Gastroesophageal sphincter (tissue), 4 donors: ENCODE data around the gene FLNC. TPM values are rescaled to one million over a fixed set of nuclear protein-coding genes. Genes with fewer than 3 reads are reported as not detected.

Experiments
- ATAC-seq: fragments of 150-250 bp; one replicate; pipeline ENCODE4 v1.9.1; 2016; ENCODE audit warnings: mild to moderate bottlenecking, moderate library complexity
- H3K27ac ChIP-seq, 4 donors: fragments of 200-600 bp; sonication (generic) in 3 of 4; 1 replicate in 3 of 4; 2 replicates in 1 of 4; pipeline ENCODE4 v1.5.1; 2016 to 2019
- H3K27me3 ChIP-seq: fragments of 200-600 bp; sonication (generic); one replicate; pipeline ENCODE4 v1.5.1; 2019
- H3K36me3 ChIP-seq, 2 donors: fragments of 200-600 bp; sonication (generic); one replicate each; pipeline ENCODE4 v1.5.1; 2019; ENCODE audit warnings: control low read depth in 1 of 2
- H3K4me1 ChIP-seq, 3 donors: fragments of 200-600 bp; sonication (generic); 1 replicate in 2 of 3; 2 replicates in 1 of 3; pipeline ENCODE4 v1.5.1; 2016 to 2019; ENCODE audit warnings: control low read depth in 2 of 3
- H3K4me3 ChIP-seq, 2 donors: fragments of 200-600 bp; sonication (generic); one replicate each; pipeline ENCODE4 v1.5.1; 2019; ENCODE audit warnings: mild to moderate bottlenecking in 1 of 2, moderate library complexity in 1 of 2
- H3K9me3 ChIP-seq, 3 donors: fragments of 200-600 bp; sonication (generic); one replicate each; pipeline ENCODE4 v1.5.1; 2017 to 2019; ENCODE audit warnings: control low read depth in 2 of 3
- EP300 ChIP-seq: sonication (generic); formaldehyde crosslinking; IDR thresholded peaks from one replicate; pipeline ENCODE4 v1.6.1; 2017; ENCODE audit warnings: antibody characterized with exemption, mild to moderate bottlenecking
- POLR2A ChIP-seq, 2 donors: fragments of 450-650 bp; IDR thresholded peaks; one replicate each; pipeline ENCODE4 v1.6.1; 2017; ENCODE audit warnings: antibody characterized with exemption in 2 of 2, mild to moderate bottlenecking in 2 of 2, moderate library complexity in 1 of 2
- POLR2AphosphoS5 ChIP-seq: sonication (generic); formaldehyde crosslinking; IDR thresholded peaks from one replicate; pipeline ENCODE4 v1.6.1; 2017; ENCODE audit warnings: antibody characterized with exemption
- WGBS, 2 donors: methylation state at CpG; one replicate each; pipeline ENCODE4 v1.1.5; 2018; ENCODE audit warnings: low coverage in 1 of 2; 5-methylcytosine and 5-hydroxymethylcytosine counted together
- total RNA-seq, 4 donors: library from RNA; depleted of rRNA; stranded (reverse); fragments of >200 nt; gene quantifications; one replicate each; pipeline ENCODE4 v1.1.0, GENCODE V29; 2016
- TF ChIP-seq, protein P1 (sequence below), 4 experiments: fragments of 200-600 bp in 2 of 4; fragments of 450-650 bp in 2 of 4; sonication (generic) in 1 of 4; IDR thresholded peaks; one replicate each; pipeline ENCODE4 v1.5.1; 2017 to 2019; ENCODE audit warnings: antibody characterized with exemption in 4 of 4, mild to moderate bottlenecking in 2 of 4, moderate library complexity in 2 of 4

The FLNC gene
- total RNA-seq, 4 donors from 2014 or later = 308 to 1,162 (median 401) TPM

DNA sequence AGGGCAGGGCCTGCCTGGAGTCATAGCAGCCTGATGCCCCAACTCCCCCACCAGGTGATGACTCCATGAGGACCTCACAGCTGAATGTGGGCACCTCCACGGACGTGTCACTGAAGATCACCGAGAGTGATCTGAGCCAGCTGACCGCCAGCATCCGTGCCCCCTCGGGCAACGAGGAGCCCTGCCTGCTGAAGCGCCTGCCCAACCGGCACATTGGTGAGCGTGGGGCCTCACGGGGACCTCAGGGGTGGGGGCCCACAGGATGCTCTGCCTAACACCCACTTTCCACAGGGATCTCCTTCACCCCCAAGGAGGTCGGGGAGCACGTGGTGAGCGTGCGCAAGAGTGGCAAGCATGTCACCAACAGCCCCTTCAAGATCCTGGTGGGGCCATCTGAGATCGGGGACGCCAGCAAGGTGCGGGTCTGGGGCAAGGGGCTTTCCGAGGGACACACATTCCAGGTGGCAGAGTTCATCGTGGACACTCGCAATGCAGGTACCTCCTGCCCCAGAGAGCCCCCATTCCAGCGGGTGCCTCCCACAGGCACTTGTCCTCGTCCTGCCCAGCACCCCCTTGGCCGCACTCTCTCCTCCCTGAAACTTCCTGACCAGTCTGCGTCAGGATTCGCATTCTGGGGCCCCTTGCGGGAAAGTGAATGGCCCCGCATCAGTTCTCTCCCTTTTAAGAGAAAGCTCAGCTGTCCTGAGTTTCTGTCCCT lies 22.5 kb downstream of the FLNC start:
- Histone ChIP-seq H3K27ac (peak overlapping the region in 3 of 4 donors; percentile 1 to 54 (median 44)), H3K4me3 (no peak overlapping the region), H3K36me3 (peaks cover 0 to 97% of the 10 kb centered on the region in 2 donors), H3K9me3 (no peaks in the 10 kb centered on the region), H3K27me3 (no peaks in the 10 kb centered on the region), H3K4me1 (peaks cover 0 to 10% (median 3%) of the 10 kb centered on the region in 3 donors)
- TF ChIP-seq EP300 (no peak), POLR2AphosphoS5 (no peak), POLR2A (IDR thresholded peaks at IDR 0.05) (no peak)
- TF ChIP-seq, protein P1, sequence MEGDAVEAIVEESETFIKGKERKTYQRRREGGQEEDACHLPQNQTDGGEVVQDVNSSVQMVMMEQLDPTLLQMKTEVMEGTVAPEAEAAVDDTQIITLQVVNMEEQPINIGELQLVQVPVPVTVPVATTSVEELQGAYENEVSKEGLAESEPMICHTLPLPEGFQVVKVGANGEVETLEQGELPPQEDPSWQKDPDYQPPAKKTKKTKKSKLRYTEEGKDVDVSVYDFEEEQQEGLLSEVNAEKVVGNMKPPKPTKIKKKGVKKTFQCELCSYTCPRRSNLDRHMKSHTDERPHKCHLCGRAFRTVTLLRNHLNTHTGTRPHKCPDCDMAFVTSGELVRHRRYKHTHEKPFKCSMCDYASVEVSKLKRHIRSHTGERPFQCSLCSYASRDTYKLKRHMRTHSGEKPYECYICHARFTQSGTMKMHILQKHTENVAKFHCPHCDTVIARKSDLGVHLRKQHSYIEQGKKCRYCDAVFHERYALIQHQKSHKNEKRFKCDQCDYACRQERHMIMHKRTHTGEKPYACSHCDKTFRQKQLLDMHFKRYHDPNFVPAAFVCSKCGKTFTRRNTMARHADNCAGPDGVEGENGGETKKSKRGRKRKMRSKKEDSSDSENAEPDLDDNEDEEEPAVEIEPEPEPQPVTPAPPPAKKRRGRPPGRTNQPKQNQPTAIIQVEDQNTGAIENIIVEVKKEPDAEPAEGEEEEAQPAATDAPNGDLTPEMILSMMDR (IDR thresholded peaks at IDR 0.05) = no peak
- ATAC-seq = no peak
- WGBS, 2 donors = 86% methylated on average over 4 of the region's 28 CpGs; no CpG with 5 or more reads in 1 of the 2 donors

DNA sequence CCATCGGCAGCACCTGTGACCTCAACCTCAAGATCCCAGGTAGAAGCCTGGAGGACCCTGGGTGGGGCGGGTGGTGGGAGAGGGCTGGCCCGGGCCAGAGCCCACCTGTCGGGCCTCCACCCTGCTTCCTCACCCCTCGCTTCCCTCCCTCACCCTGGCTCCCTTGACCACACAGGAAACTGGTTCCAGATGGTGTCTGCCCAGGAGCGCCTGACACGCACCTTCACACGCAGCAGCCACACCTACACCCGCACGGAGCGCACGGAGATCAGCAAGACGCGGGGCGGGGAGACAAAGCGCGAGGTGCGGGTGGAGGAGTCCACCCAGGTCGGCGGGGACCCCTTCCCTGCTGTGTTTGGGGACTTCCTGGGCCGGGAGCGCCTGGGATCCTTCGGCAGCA lies 23.6 kb downstream of the FLNC start:
- Histone ChIP-seq H3K27ac (peak overlapping the region in 2 of 4 donors; percentile 44 to 54), H3K27me3 (no peaks in the 10 kb centered on the region), H3K4me3 (no peak overlapping the region), H3K36me3 (peaks cover 0 to 94% of the 10 kb centered on the region in 2 donors), H3K9me3 (no peaks in the 10 kb centered on the region), H3K4me1 (peaks cover 0 to 16% (median 8%) of the 10 kb centered on the region in 3 donors)
- WGBS, 2 donors = 50 to 92% methylated on average over 1 to 4 of the region's 23 CpGs
- TF ChIP-seq POLR2A (IDR thresholded peaks at IDR 0.05) = no peak
- TF ChIP-seq EP300 = no peak
- no peak for ATAC-seq

DNA sequence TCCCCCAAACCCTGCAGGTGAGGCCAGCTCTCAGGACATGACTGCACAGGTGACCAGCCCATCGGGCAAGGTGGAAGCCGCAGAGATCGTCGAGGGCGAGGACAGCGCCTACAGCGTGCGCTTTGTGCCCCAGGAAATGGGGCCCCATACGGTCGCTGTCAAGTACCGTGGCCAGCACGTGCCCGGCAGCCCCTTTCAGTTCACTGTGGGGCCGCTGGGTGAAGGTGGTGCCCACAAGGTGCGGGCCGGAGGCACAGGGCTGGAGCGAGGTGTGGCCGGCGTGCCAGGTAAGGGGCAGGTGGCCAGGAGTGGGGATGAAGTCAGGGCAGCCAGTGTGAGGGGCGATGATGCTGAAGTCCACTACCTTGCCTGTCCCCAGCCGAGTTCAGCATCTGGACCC lies 24.2 kb downstream of the FLNC start:
- WGBS, 2 donors = 100% methylated on average over 1 of the region's 21 CpGs; no CpG with 5 or more reads in 1 of the 2 donors
- ATAC-seq = no peak

DNA sequence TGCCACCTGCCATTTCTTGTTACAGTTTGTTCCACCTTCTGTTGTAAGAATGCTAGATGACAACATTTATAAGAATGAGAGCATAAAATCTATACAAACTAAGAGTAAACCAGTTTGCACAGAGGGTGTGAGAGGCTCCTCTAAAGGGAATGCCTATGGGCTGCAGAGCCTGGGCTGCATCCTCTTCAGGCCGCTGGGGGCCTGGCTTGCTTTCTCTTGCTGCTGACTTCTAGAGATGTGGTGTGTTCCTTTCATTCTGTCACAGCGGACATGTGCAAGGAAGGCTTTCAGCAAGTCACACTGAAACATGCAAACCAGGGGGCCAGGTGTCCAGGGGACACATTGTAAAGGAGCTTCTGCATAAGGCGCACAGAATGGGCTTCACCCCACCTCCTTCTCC lies 25.4 kb downstream of the FLNC start:
- Histone ChIP-seq H3K4me3 (no peak overlapping the region), H3K36me3 (peaks cover 0 to 78% of the 10 kb centered on the region in 2 donors), H3K27ac (peak overlapping the region in 1 of 4 donors; percentile 56), H3K9me3 (no peaks in the 10 kb centered on the region), H3K4me1 (peaks cover 0 to 34% (median 23%) of the 10 kb centered on the region in 3 donors), H3K27me3 (no peaks in the 10 kb centered on the region)
- WGBS, 2 donors = 70 to 80% methylated on average over 1 to 2 of the region's 3 CpGs
- no peak for ATAC-seq
- TF ChIP-seq EP300 = no peak

More for the DNA sequence above, 24.2 kb downstream of the FLNC start:
- no peak for TF ChIP-seq POLR2A (IDR thresholded peaks at IDR 0.05)
- TF ChIP-seq EP300 = no peak
- TF ChIP-seq, protein P1 (IDR thresholded peaks at IDR 0.05) = no peak
- TF ChIP-seq POLR2AphosphoS5 = no peak
- H3K4me3 ChIP-seq = no peak overlapping the region
- no peaks in the 10 kb centered on the region for H3K9me3 ChIP-seq
- H3K27ac ChIP-seq = peak overlapping the region in 2 of 4 donors; percentile 44 to 54
- no peaks in the 10 kb centered on the region for H3K27me3 ChIP-seq
- H3K4me1 ChIP-seq = peaks cover 0 to 22% (median 11%) of the 10 kb centered on the region in 3 donors
- peaks cover 0 to 89% of the 10 kb centered on the region in 2 donors for H3K36me3 ChIP-seq

DNA sequence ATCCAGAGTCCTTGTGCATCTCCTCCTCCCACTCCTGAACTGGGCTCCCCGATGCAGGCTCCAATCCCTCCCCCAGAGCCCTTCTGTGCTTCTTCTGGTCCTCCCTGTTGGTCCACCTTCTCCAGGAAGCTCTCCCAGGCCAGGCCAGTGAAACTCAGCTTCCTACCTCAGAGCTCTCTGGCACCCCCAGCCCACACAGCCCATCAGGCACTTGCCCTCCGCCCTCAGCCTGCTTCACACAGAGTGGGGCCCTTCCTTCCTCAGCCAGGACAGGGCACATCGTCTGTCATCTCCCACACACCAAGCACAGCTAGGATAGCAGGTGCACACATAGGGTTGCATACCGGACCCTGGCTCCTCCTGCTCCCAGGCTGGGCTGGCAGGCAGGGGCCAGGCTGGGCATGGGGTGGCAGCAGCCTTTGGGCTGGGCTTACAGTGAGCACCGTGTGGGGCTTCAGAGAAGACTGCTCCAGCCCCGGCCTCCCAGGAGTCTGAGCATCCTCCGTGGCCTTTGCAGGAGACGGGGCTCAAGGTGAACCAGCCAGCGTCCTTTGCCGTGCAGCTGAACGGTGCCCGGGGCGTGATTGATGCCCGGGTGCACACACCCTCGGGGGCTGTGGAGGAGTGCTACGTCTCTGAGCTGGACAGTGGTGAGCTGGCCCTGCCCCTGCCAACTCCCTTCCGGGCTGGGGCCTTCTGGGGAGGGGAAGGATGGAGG lies 26.0 kb downstream of the FLNC start:
- H3K27me3 ChIP-seq = no peaks in the 10 kb centered on the region
- no peak overlapping the region for H3K4me3 ChIP-seq
- no peak for TF ChIP-seq POLR2AphosphoS5
- TF ChIP-seq, protein P1 (IDR thresholded peaks at IDR 0.05) = no peak
- TF ChIP-seq POLR2A (IDR thresholded peaks at IDR 0.05) = no peak
- TF ChIP-seq EP300 = no peak
- WGBS, 2 donors = 53 to 80% methylated on average over 2 to 3 of the region's 17 CpGs
- no peak for ATAC-seq
- peak overlapping the region in 1 of 4 donors; percentile 56 for H3K27ac ChIP-seq
- H3K36me3 ChIP-seq = peaks cover 0 to 72% of the 10 kb centered on the region in 2 donors
- peaks cover 0 to 40% (median 26%) of the 10 kb centered on the region in 3 donors for H3K4me1 ChIP-seq
- no peaks in the 10 kb centered on the region for H3K9me3 ChIP-seq
